Lower lobe of right lung (tissue), 2 donors: ENCODE results near the gene UBE2R2. TPM values are rescaled to one million over a fixed set of nuclear protein-coding genes. Genes with fewer than 3 reads are reported as not detected.
"Not testable (repeated sequence)": the region's sequence is repeated elsewhere in the genome, so short reads cannot be mapped to it uniquely, and the experiment has no call there.

Experiments
- ATAC-seq, 2 donors: fragments of 200-7000 bp; cut with Tn5 transposase; one replicate each; pipeline ENCODE4 v1.9.1; 2020 to 2022; ENCODE audit warnings: mild to moderate bottlenecking in 2 of 2, moderate library complexity in 2 of 2
- DNase-seq: peaks from one replicate; pipeline ENCODE4 v3.0.0-alpha.2; 2020
- H3K27ac ChIP-seq: fragments of 200-600 bp; one replicate; pipeline ENCODE4 v1.8.0; 2022
- H3K27me3 ChIP-seq: fragments of 200-600 bp; one replicate; pipeline ENCODE4 v1.8.0; 2022; ENCODE audit warnings: low read depth
- H3K36me3 ChIP-seq: fragments of 200-600 bp; one replicate; pipeline ENCODE4 v1.8.0; 2022; ENCODE audit warnings: mild to moderate bottlenecking
- H3K4me1 ChIP-seq: fragments of 200-600 bp; one replicate; pipeline ENCODE4 v1.8.0; 2022
- H3K4me3 ChIP-seq: fragments of 200-600 bp; one replicate; pipeline ENCODE4 v1.8.0; 2022; ENCODE audit warnings: mild to moderate bottlenecking
- H3K9me3 ChIP-seq: fragments of 200-600 bp; one replicate; pipeline ENCODE4 v1.8.0; 2022
- intact Hi-C: fragments of 100-400 bp; cut with DNase I; formaldehyde crosslinking; loops from one replicate; pipeline ENCODE4 v1.11.0; 2022
- long read RNA-seq: library from polyadenylated mRNA; unstranded; transcript quantifications from one replicate; pipeline ENCODE4 v2.0.0, GENCODE V29; 2021
- total RNA-seq: library from RNA; stranded (reverse); fragmentation: NEBNext Ultra II Directional; extraction: Animal tissue kit (Norgen Biotek cat#: 25700); gene quantifications from one replicate; pipeline ENCODE4 v1.2.1, GENCODE V29; 2021
- TF ChIP-seq, protein P1 (sequence below): fragments of 200-600 bp; IDR thresholded peaks from one replicate; pipeline ENCODE4 v1.8.0; 2022; ENCODE audit warnings: antibody characterized with exemption, mild to moderate bottlenecking
- donor health status: DM: no; HTN: yes; CAD: no; lungs with severe emphysema.

UBE2R2 gene, protein sequence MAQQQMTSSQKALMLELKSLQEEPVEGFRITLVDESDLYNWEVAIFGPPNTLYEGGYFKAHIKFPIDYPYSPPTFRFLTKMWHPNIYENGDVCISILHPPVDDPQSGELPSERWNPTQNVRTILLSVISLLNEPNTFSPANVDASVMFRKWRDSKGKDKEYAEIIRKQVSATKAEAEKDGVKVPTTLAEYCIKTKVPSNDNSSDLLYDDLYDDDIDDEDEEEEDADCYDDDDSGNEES
- 39.8 TPM for total RNA-seq
- long read RNA-seq, full-length matches to known transcripts, result 103 of 129 reads
- long read RNA-seq, partial matches to known transcripts, result 7 of 129 reads
- long read RNA-seq, other reads (novel, unspliced or antisense), result 19 of 129 reads

DNA sequence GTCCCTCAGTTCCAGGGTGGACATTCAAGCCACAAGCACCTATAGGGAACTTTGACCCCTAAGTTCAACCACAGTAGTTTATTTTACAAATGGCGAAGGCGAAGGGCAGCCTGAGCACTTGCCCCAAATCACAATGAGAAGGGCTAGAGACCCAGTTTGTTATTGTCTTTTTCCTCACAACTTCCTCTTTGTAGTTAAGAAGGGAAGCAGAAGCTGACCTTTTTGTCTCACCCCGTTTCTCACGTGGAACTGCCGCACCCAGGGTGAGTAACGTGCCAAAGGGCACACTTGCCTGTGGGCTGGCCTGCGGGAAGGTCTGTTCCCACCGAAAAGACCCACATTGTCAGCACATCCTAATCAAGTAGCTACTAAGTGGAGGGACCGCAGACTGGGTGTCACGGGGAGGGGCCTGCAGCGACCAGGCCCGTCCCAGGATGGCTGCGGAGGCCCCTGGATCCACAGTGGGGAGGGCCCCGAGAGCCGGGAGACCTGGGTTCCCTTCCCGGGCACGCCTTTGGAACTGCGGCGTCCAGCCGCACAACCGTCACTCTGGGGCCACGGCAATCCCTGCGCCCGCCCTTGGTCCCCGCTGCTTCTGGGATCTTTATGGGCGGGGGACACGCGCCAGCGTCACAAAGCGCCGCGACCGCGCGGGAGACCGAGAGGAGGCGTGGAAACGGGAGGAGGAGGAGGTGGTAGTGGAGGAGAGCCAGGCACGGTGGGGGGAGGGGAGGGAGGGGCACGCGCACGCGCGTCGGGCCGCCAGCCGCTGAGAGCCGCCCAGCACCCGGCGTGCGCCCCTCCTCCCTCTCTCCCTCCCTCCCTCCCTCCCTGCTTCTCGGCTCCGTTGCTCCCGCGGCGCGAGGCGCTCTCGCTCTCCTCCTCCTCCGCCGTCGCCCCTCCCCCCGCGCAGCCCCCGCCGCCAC lies at the start of gene UBE2R2:
TSS of gene UBE2R2 (plus strand) at position 834 of the 926 bp plus-strand sequence. CDS start 598 bp downstream, outside the sequence.
- peak; percentile 93 for DNase-seq
- TF ChIP-seq, protein P1, sequence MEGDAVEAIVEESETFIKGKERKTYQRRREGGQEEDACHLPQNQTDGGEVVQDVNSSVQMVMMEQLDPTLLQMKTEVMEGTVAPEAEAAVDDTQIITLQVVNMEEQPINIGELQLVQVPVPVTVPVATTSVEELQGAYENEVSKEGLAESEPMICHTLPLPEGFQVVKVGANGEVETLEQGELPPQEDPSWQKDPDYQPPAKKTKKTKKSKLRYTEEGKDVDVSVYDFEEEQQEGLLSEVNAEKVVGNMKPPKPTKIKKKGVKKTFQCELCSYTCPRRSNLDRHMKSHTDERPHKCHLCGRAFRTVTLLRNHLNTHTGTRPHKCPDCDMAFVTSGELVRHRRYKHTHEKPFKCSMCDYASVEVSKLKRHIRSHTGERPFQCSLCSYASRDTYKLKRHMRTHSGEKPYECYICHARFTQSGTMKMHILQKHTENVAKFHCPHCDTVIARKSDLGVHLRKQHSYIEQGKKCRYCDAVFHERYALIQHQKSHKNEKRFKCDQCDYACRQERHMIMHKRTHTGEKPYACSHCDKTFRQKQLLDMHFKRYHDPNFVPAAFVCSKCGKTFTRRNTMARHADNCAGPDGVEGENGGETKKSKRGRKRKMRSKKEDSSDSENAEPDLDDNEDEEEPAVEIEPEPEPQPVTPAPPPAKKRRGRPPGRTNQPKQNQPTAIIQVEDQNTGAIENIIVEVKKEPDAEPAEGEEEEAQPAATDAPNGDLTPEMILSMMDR, result no peak
- Histone ChIP-seq H3K9me3 (no peaks in the 10 kb centered on the region), H3K36me3 (no peaks in the 10 kb centered on the region), H3K27ac (peak within 1 kb of the TSS; percentile 98), H3K4me3 (peak within 1 kb of the TSS; percentile 89), H3K4me1 (peaks cover 56% of the 10 kb centered on the region), H3K27me3 (no peaks in the 10 kb centered on the region)
- peak; percentile 92 to 96 for ATAC-seq
- intact Hi-C loops, result no loop called here

DNA sequence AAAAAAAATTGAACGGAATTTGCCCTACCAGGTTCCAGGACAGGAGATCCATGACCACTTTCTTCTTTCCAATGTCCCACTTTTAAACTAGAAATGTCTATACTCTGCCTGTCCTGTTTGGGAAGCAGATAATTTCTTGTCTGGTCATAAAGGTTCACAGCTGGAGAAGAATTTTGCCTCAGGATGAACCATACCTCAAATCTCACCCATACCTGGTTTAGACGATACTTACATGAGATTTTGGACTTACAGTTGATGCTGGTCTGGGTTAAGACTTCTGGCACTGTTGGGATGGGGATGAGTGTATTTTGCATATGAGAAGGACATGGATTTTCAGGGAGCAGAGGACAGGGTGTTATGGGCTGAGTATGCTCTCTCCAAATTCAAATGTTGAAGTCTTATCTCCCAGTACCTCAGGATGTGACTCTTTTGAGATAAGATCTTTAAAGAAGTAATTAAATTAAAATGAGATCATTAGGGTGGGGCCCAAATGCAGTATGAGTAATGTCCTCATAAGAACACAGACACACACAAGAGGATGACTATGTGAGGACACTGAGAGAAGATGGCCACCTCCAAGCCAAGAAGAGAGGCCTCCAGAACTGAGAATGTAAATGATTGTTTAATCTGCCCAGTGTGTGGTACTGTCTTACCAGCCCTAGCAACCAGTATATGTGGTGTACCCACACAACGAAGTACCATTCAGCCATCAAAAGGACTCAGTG lies 46.6 kb upstream of the UBE2R2 start:
- H3K36me3 ChIP-seq, intact Hi-C loops, H3K9me3 ChIP-seq, H3K4me1 ChIP-seq, ATAC-seq, H3K27me3 ChIP-seq, H3K27ac ChIP-seq, H3K4me3 ChIP-seq, DNase-seq: not testable (repeated sequence)

DNA sequence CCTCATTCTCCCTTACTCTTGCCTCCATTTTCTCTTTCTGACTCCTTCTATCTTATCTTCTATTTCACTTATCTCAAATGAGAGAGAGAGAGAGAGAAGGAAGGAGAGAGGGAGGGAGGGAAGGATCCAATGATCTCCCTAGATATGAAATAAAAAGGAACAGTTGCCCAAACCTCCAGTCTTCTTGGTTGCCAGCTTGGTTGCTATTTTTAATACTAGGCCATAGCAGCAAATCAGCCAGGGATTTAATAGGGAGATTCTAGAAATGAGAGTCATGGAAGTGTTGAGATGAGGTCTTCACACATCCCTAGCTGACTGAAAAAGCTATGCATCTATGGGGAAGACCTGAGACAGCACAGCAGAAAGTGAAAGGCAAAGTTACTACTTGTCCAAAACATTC lies 43.8 kb upstream of the UBE2R2 start:
- ATAC-seq, H3K36me3 ChIP-seq, H3K4me3 ChIP-seq, H3K9me3 ChIP-seq, intact Hi-C loops, DNase-seq, H3K27me3 ChIP-seq, H3K27ac ChIP-seq, H3K4me1 ChIP-seq: not testable (repeated sequence)

DNA sequence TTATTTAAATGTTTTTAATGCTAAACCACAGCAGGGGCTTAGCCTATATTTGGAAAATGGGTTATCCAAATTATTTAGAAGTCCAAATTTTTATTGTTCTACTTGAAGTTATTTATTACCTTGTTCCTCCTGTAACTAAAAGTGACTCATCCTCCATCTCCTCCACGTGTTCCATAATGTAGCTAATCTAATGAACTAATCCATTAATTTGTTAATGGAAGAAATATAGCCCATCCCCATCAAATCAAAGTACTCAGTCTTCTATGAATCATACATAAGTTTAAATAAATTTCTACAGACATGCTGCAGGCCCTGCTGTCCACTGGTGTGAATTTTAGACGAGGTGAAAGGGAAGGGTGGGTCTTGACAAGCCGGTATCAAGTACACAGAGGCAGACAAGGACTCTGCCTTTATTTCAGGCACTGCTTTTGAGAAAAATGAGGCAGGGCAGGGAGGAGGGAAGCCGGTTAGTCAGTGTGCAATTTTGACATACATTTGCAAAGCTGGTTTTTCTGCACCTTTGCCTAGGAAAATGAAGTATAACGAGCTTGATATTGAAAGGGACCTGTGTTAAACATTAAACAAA lies 42.8 kb upstream of the UBE2R2 start:
- ATAC-seq, DNase-seq, H3K27ac ChIP-seq, H3K36me3 ChIP-seq, H3K4me1 ChIP-seq, H3K27me3 ChIP-seq, intact Hi-C loops, H3K4me3 ChIP-seq, H3K9me3 ChIP-seq: not testable (repeated sequence)

DNA sequence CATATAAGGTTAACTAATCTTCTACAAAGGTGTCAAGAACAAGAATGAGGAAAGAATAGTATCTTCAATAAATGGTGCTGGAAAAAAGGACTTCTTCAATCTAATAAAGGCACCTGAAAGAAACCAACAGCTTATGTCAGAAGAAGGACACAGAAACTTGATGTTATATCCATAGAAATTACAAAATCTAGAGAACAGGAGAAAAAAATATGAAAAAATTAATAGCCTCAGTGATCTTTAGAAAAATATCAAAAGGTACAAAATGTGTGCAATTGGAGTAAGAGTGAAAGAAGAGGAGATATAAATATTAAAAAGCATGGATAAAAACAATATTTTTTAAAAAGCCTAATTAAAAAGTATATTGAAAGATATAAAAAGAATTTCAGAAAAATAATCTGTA lies 40.4 kb upstream of the UBE2R2 start:
- ATAC-seq, result no peak
- H3K27me3 ChIP-seq, result no peaks in the 10 kb centered on the region
- H3K27ac ChIP-seq, result no peak overlapping the region
- TF ChIP-seq, protein P1, result no peak
- intact Hi-C loops, result no loop called here
- DNase-seq, result no peak
- H3K9me3 ChIP-seq, result no peaks in the 10 kb centered on the region
- no peaks in the 10 kb centered on the region for H3K4me1 ChIP-seq
- H3K4me3 ChIP-seq, result no peak overlapping the region
- H3K36me3 ChIP-seq, result no peaks in the 10 kb centered on the region

DNA sequence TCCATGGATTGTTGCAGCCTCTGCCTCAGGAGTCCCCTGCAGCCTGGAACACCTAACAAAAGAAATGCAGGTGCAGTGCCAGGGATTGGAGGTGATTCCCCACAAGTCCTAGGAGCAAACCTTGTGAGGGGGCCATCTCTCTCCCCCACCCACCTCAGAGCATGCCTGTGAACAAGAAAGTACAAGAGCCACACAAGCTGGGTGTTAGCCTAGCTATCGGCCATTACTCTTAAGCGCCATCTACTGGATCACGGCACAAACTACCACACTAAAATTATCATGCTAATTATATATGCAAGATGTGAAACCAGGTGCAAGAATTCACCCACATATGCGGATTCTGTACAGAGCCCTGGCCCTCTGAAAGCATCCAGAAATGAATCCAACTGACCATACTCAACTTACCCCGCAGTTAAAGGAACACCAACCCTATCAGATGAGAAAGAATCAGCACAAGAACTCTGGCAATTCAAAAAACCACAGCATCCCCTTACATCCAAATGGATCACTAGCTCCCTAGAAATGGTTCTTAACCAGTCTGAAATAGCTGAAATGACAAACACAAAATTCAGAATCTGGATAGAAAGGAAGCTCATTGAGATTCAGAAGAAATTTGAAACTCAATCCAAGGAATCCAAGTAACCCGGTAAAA lies 38.1 kb upstream of the UBE2R2 start:
- no peaks in the 10 kb centered on the region for H3K4me1 ChIP-seq
- TF ChIP-seq, protein P1, result peak; percentile 72
- H3K36me3 ChIP-seq, result no peaks in the 10 kb centered on the region
- no peaks in the 10 kb centered on the region for H3K9me3 ChIP-seq
- ATAC-seq, result peak; percentile 80 to 83
- DNase-seq, result no peak
- intact Hi-C loops, result no loop called here
- H3K27ac ChIP-seq, result no peak overlapping the region
- no peak overlapping the region for H3K4me3 ChIP-seq
- H3K27me3 ChIP-seq, result no peaks in the 10 kb centered on the region
